Glutamatergic neuron (in vitro differentiated cells): Measurements from ENCODE around the gene HEXIM1. TPM values are rescaled to one million over a fixed set of nuclear protein-coding genes. Genes with fewer than 3 reads are reported as not detected.

Experiments
- DNase-seq: peaks from one replicate; pipeline ENCODE4 v3.0.0; 2022
- H3K27ac Mint-ChIP-seq: one replicate; pipeline ENCODE4 v1.8.0; 2020; ENCODE audit warnings: mild to moderate bottlenecking, mixed read lengths, inconsistent platforms; ENCODE audit not compliant: unreplicated experiment
- H3K27me3 Mint-ChIP-seq: one replicate; pipeline ENCODE4 v1.8.0; 2020; ENCODE audit warnings: mild to moderate bottlenecking, moderate library complexity, mixed read lengths, inconsistent platforms; ENCODE audit not compliant: unreplicated experiment
- H3K36me3 Mint-ChIP-seq: one replicate; pipeline ENCODE4 v1.8.0; 2020; ENCODE audit warnings: mild to moderate bottlenecking, mixed read lengths, inconsistent platforms; ENCODE audit not compliant: unreplicated experiment
- H3K4me1 Mint-ChIP-seq: one replicate; pipeline ENCODE4 v1.8.0; 2020; ENCODE audit warnings: mild to moderate bottlenecking, low read depth, mixed read lengths, inconsistent platforms; ENCODE audit not compliant: unreplicated experiment
- H3K4me3 Mint-ChIP-seq: one replicate; pipeline ENCODE4 v1.8.0; 2020; ENCODE audit warnings: mild to moderate bottlenecking, mixed read lengths, inconsistent platforms; ENCODE audit not compliant: unreplicated experiment
- H3K9me3 Mint-ChIP-seq: one replicate; pipeline ENCODE4 v1.8.0; 2020; ENCODE audit warnings: mild to moderate bottlenecking, moderate library complexity, mixed read lengths, inconsistent platforms; ENCODE audit not compliant: unreplicated experiment
- CTCF ChIP-seq: fragments of 200-600 bp; sonication (generic); IDR thresholded peaks from one replicate; pipeline ENCODE4 v1.5.0; 2021; ENCODE audit not compliant: partially characterized antibody, unreplicated experiment
- total RNA-seq: library from RNA; stranded (reverse); fragmentation: NEBNext Ultra II Directional; extraction: Animal tissue kit (Norgen Biotek cat#: 25700); gene quantifications from one replicate; pipeline ENCODE4 v1.2.1, GENCODE V29; 2021; ENCODE audit not compliant: unreplicated experiment

Gene HEXIM1
- total RNA-seq, 1 donor from 2014 or later: 13.0 TPM

GRCh38 chr17:45127207-45127547 lies 21.1 kb upstream of the HEXIM1 start:
- no peak for DNase-seq
- TF ChIP-seq CTCF: no peak
- H3K27ac Mint-ChIP-seq: no peak overlapping the region
- H3K9me3 Mint-ChIP-seq: peaks cover 7% of the 10 kb centered on the region
- peaks cover 9% of the 10 kb centered on the region for H3K4me1 Mint-ChIP-seq
- no peaks in the 10 kb centered on the region for H3K36me3 Mint-ChIP-seq
- H3K4me3 Mint-ChIP-seq: no peak overlapping the region
- H3K27me3 Mint-ChIP-seq: peaks cover 7% of the 10 kb centered on the region

- Mint-ChIP-seq H3K27ac (no peak overlapping the region), H3K4me1 (peaks cover 9% of the 10 kb centered on the region), H3K27me3 (peaks cover 7% of the 10 kb centered on the region), H3K9me3 (peaks cover 7% of the 10 kb centered on the region), H3K4me3 (no peak overlapping the region), H3K36me3 (no peaks in the 10 kb centered on the region)
- DNase-seq: no peak
- no peak for TF ChIP-seq CTCF
Observed at GRCh38 chr17:45127548-45128300, 20.6 kb upstream of the HEXIM1 start.

- no peak for DNase-seq
- Mint-ChIP-seq H3K4me3 (no peak overlapping the region), H3K4me1 (peaks cover 6% of the 10 kb centered on the region), H3K9me3 (peaks cover 7% of the 10 kb centered on the region), H3K27ac (no peak overlapping the region), H3K27me3 (peaks cover 7% of the 10 kb centered on the region), H3K36me3 (no peaks in the 10 kb centered on the region)
- no peak for TF ChIP-seq CTCF
Observed at GRCh38 chr17:45128331-45128730, 19.9 kb upstream of the HEXIM1 start.

- no peak overlapping the region for H3K27ac Mint-ChIP-seq
- H3K4me3 Mint-ChIP-seq: no peak overlapping the region
- TF ChIP-seq CTCF: no peak
- H3K27me3 Mint-ChIP-seq: peaks cover 7% of the 10 kb centered on the region
- DNase-seq: no peak
- peaks cover 7% of the 10 kb centered on the region for H3K9me3 Mint-ChIP-seq
- H3K4me1 Mint-ChIP-seq: peaks cover 5% of the 10 kb centered on the region
- H3K36me3 Mint-ChIP-seq: no peaks in the 10 kb centered on the region
Observed at GRCh38 chr17:45128989-45129388, 19.3 kb upstream of the HEXIM1 start.

- Mint-ChIP-seq H3K4me3 (no peak overlapping the region), H3K9me3 (peaks cover 7% of the 10 kb centered on the region), H3K36me3 (no peaks in the 10 kb centered on the region), H3K27ac (no peak overlapping the region), H3K4me1 (peaks cover 5% of the 10 kb centered on the region), H3K27me3 (peaks cover 7% of the 10 kb centered on the region)
- no peak for DNase-seq
- TF ChIP-seq CTCF: no peak
Observed at GRCh38 chr17:45129426-45129939, 18.8 kb upstream of the HEXIM1 start.
